Midbrain (tissue), 1 donor: ENCODE results near the gene MAGI2.
"Not testable (repeated sequence)": the region's sequence is repeated elsewhere in the genome, so short reads cannot be mapped to it uniquely, and the experiment has no call there.

Source experiments
- DNase-seq: peaks from one replicate; lab custom pipeline; 2025; lab: John Stamatoyannopoulos, UW

The MAGI2 gene

DNA sequence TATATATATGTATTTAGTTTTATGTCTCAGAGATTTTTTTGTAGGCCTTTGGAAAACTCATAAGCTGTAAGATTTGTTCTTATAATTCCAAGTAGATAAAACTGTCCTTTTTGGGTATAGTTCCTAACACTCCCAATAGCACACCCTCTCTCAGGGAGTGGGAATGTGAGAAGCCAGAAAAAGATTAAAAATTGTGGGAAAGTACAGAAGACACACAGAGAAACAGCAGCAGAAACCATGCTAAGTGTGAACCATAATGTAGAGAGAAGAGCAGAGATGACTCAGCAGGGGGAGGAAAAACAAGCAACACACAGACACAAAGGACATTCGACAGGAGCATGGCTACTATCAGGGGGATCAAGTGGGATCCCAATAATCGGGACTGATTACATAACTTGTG, 401.6 kb downstream of the MAGI2 start:
- DNase-seq = no peak

GRCh38 chr7:79050603-79051002, 402.9 kb downstream of the MAGI2 start:
- peak; percentile 42 for DNase-seq

DNA sequence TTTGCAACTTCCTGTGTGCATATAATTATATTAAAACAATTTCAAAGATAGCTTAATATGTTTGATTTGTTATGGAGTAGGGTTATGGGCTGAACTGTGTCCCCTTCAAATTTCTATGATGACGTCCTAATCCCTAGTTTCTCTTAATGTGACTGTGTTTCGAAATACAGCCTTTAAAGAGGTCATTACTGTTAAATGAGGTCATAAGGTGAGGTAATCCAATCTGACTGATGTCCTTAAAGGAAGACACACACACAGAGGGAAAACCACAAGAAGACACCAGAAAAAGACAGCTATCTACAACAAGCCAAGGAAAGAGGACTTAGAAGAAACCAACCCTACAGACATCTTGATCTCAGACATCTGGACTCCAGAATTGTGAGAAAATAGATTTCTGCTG, 407.4 kb downstream of the MAGI2 start:
- DNase-seq = no peak

DNA sequence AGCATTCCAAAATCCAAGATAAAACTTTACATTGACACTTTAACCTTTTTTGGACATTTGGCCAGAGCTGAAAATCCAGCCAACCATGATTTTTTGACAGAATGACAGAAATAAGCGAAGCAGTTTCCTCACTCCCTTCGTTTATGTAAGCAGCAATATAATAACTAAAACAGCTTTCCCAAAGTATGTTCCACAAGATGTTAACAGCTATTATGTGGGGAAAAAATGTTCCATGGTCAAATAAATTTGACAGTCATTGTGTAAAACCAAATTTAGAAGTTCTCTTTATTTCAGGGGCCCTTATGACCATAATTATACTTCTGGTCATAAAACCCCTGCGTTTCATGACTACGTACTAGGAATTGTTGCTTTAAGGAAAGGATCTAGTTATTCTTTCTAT, 416.5 kb downstream of the MAGI2 start:
- DNase-seq = no peak

- DNase-seq = no peak
Measured at GRCh38 chr7:79036356-79036755, 417.1 kb downstream of the MAGI2 start.

DNA sequence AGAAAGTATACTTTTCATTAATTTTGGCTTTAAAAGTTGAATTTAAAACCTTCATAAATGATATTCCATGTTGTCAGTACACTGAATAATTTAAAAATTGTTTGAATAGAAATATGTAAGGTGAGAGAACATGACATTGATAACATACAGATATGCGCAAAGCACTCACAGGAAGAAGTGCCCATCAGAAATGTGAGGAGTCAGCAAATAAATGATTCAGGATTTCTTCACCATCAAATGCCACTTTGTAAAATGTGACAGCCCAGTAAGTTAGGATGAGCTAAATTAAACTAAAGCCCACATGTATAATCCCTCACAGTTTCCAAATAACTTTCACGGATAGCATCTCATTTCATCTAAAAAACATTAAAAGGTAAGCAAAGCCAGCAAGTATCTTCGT, 417.6 kb downstream of the MAGI2 start:
- no peak for DNase-seq

DNA sequence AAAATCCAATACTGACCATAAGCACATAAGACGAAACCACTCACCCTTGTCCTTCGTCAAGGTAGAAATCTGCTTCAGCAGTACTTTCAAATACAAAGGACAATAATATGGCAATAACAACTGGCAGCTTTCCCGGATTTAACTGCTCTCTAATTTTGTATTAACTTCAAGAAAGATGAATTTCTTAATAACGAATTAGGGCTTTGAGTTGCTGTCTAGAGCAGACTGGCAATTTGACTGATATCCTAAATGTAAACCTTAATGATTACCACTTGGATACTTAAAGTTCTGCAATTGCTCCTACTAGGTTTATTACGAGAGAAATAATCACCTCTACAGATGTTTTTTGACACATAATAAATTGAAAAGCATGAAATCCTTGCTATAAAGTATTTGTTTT, 418.7 kb downstream of the MAGI2 start:
- DNase-seq = no peak

- DNase-seq = not testable (repeated sequence)
Measured at GRCh38 chr7:79019711-79020110, 433.8 kb downstream of the MAGI2 start.

DNA sequence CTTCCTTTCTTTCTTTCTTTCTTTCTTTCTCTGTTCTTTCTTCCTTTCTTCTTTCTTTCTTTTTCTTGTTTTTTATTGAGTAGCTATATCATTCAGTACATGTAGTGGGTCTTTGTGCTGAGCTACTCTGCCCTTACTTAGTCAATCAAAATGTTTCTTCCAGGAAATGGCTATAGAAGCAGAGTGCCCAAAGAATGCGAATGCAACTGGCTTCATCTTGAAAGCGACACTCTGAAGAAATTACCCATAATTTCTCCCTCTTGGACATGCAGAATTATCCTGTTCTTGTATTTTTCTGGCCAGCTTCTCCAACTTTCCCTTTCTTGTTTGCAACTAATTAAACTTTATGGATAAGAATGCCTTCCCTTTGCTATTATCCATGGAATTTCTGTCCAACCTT, 441.5 kb downstream of the MAGI2 start:
- no peak for DNase-seq

DNA sequence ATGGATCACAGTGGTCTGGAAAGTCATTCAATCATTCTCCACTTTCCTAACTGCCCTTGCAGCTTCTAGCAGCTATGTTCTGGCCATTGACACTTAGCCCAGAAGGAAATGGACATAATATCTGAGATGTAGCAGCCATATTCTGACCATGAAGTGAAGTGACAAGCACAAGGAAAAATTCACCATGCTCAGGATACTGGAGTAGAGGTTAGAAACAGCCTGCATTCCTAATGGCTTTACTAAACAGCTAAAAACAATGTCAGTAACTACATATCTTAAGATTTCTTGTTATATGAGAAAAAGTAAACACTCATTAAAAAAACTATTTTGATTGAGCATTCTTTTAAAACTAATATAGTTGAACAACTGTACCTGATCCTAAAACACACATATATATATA, 443.8 kb downstream of the MAGI2 start:
- no peak for DNase-seq

GRCh38 chr7:79008786-79009185, 444.7 kb downstream of the MAGI2 start:
- no peak for DNase-seq

DNA sequence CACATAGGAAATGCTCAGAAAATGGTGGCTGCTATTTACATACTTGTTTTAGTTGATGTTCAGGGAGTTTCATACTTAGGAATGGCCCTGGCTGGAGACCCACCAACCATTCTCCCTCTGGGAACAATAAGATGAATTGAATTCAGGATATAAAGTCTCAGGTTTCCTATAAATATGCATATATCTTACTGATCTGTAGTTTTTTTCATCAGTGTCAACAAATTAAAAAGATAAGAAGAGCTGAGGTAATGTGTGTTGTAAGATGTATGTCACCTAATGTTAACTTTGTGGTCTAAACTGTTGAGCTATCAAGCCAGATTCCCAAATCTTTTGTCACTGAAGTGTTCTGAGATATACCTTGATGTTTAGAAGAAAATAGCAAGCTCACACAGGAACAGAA, 457.5 kb downstream of the MAGI2 start:
- DNase-seq = no peak

- no peak for DNase-seq
Measured at GRCh38 chr7:78993341-78993740, 460.1 kb downstream of the MAGI2 start.

DNA sequence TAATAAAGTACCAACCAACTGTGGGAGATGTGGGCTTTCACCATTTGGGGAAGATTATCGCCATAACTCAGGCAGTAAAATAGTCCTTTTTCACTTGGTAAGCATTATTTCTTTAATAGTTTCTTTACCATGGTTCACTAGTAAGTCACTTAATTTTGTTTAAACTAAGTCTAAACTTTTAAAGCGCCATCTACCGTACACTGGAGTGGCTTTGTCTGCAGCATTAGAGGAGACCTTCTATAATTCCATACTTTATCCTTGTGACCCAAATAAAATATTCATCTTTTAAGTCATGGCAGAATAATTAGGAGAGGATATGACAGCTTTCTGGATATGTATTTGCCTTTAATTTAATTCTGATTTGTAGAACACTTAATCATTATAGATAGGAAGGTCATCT, 468.0 kb downstream of the MAGI2 start:
- DNase-seq = no peak

- no peak for DNase-seq
Measured at GRCh38 chr7:78983483-78983882, 470.0 kb downstream of the MAGI2 start.

GRCh38 chr7:78970440-78970916, 483.0 kb downstream of the MAGI2 start:
- no peak for DNase-seq

- no peak for DNase-seq
Measured at GRCh38 chr7:78968951-78969350, 484.5 kb downstream of the MAGI2 start.

DNA sequence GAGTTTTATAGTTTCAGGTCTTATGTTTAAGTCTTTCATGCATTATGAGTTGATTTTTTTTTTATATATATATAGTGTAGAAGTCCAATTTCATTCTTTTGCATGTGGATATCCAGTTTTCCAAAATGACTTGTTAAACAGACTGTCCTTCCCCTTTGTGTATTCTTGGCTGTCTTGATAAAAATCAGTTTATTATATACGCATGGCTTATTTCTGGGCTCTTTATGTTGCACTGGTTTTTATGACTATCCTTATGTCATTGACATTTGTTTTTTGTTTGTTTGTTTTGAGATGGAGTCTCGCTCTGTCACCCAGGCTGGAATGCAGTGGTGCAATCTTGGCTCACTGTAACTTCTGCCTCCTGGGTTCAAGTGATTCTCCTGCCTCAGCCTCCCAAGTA, 485.9 kb downstream of the MAGI2 start:
- not testable (repeated sequence) for DNase-seq

DNA sequence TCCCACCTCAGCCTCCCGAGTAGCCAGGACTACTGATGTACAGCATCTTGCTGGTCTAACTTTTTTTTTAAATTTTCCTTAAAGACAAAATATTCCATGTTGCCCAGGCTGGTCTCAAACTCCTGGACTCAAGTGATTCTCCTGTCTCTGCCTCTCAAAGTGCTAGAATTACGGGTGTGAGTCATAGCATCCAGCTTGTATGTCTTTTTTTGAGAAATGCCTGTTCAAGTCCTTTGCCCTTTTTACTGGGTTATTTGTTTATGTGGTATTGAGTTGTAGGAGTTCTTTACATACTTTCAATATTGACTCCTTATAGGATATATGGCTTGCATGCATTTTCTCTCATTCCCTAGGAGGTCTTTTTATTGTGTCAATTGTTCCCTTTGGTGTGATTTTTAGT, 486.4 kb downstream of the MAGI2 start:
- DNase-seq = no peak

- no peak for DNase-seq
Measured at GRCh38 chr7:78959477-78959876, 494.0 kb downstream of the MAGI2 start.

- DNase-seq = no peak
Measured at GRCh38 chr7:78955329-78955728, 498.1 kb downstream of the MAGI2 start.

- no peak for DNase-seq
Measured at GRCh38 chr7:78953726-78954363, 499.6 kb downstream of the MAGI2 start.

DNA sequence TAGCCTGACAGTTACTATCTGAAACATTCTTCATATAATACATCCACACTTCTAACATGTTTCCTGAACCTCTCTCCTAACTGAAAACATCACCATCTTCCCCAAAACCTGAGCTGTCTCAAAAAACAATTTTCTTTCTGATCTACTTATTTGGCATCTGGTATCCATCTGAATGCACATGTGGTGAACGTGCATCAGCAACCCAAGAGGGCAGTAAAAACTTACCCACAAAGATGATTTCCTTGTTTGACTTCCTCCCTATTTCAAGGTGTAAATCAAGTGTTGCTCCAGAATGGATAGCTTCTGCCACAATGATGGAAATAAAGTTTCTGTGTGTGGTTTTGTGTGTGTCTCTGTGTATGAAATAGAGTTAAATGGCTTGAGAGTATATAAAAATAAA, 500.4 kb downstream of the MAGI2 start:
- DNase-seq = no peak

GRCh38 chr7:78939669-78940068, 513.8 kb downstream of the MAGI2 start:
- DNase-seq = no peak
